ENCODE measurements around the gene S100A7A.

GRCh38 chr1:153372571-153372970 lies 43.7 kb upstream of the S100A7A start:
- TF ChIP-seq POLR2AphosphoS5 (IDR thresholded peaks at IDR 0.05; ENCODE audit: low read depth, low read length) (no peak), CTCF (IDR thresholded peaks at IDR 0.05; ENCODE audit: control extremely low read depth in 1 of 3, insufficient read depth in 1 of 3, low read depth in 1 of 3, low read length in 3 of 3) (no peak), FOSL1 (IDR thresholded peaks at IDR 0.05; ENCODE audit: insufficient read depth, low read depth, low read length) (no peak), POU5F1 (IDR thresholded peaks at IDR 0.05; ENCODE audit: low read depth, low read length) (no peak), POLR2A (IDR thresholded peaks at IDR 0.05; ENCODE audit: control extremely low read depth in 1 of 2, low read depth in 2 of 2, low read length in 2 of 2) (no peak), EZH2 (IDR thresholded peaks at IDR 0.05; ENCODE audit: low read depth, low read length, severe bottlenecking) (no peak), YY1 (IDR thresholded peaks at IDR 0.05; ENCODE audit: low read depth, low read length) (no peak), GABPA (IDR thresholded peaks at IDR 0.05; ENCODE audit: borderline replicate concordance, insufficient read depth, low read length) (no peak), TEAD4 (IDR thresholded peaks at IDR 0.05; ENCODE audit: low read depth, low read length) (no peak)
